Dedifferentiated amniotic fluid mesenchymal stem cell (primary cell): ENCODE results near the gene EPHB3.

Source experiments
- DNase-seq: peaks from one replicate; pipeline ENCODE4 v3.0.0-alpha.2; 2016; ENCODE audit errors: extremely low spot score

EPHB3 gene

DNA sequence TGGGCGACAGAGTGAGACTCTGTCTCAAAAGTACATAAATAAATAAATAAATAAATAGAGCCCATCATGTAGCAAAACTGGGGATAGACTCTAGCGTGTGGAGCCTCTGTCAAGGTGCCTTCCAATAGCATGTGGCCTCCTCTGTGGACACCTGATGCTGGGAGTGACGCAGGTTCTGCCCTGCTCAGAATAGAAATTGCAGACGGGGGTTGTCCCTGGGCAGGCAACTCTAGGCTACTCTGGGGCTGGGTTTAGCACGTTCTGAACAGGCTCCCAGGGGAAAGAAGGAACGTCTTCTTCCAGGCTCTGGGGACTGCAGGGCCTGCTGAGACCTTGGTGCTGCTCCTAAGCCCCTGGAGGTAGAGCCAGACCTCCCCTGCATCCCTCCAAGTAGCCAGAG, 65.3 kb downstream of the EPHB3 start:
- DNase-seq = no peak

DNA sequence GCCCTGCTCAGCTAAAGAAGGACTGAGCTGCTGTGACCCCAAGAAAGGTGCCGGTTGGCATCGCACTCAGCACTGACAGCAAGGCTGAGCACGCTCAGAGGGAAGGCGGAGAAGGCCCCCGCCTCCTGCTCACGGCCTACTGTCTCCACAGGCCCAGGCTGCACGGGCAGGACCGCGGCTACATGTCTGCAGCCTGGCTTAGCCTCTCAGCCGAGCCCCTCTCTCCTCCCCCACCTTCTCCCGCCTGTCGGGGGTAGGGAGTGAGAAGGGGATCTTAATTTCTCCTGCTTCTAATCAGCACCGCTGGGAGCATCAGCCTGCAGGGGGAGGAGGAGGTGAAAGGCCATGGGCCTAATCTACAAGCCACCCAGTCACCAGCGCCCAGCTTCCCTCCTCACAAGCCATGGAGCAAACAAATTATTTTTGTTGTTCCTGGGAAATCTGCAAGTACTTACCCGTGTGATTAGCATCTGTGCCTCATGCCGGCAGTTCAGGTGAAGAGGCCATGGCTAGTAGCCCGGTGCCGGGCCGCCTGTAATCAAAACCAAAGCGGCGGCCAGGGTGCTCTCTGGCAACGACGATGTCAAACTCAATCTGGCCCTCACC, 68.1 kb downstream of the EPHB3 start:
- DNase-seq = no peak

DNA sequence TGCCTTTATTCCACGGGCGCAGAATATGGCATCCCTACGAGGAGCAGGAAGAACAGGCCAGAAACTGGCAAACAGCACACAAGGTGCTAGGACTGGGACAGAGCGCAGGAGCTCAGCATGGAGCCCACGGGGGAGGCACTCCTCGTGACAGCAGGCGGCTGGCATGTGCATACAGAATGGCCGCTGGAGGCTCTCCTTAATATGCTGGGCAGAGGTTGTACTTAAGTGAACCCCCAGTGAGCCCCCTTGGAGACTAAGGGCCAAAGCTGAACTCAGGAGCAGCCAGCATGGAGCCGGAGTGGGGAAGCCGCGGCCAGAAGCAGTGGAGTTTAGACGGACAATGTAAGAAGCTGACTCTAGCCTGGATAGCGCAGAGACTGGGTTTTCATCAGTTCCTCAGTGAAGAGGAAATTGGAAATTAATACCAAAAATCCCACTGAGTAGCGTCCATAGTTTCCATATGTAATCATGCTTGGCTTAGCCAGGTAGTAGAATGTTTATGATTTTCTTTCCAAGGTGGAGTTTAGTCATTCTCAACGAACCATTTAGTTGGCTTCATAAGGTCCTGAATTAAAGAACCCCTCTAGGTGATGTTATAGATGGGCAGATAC, 69.4 kb downstream of the EPHB3 start:
- DNase-seq = no peak

DNA sequence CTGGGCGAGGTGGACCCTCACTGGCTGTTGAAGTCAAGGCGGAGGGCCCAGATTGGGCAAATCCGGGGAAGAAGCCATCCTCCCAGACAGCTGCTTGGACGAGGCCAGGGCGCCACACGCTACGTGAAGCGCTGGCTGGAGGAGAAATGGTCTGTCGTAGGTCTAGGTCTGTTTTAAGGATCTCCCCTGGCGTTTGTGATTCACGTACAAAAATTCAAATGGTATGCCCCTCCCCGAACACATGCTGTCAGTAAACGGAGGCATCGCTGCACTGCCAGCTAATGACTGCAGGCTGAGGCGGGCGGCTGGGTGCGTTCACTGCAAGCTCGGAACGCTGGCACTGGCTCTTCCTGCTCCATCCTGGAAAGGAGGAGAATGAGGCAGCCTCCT, 69.9 kb downstream of the EPHB3 start:
- no peak for DNase-seq
